Hepatocyte (in vitro differentiated cells): Measurements from ENCODE around the gene RHOA.

Experiments
- CTCF ChIP-seq: fragments of 200-600 bp; sonication (generic); IDR thresholded peaks from 2 replicates; pipeline ENCODE4 v1.5.1; 2016; ENCODE audit warnings: antibody characterized with exemption, mild to moderate bottlenecking; ENCODE audit not compliant: poor library complexity
- EZH2 ChIP-seq: fragments of 200-600 bp; sonication (generic); IDR thresholded peaks from 2 replicates; pipeline ENCODE4 v1.6.1; 2016; ENCODE audit warnings: antibody characterized with exemption, mild to moderate bottlenecking, borderline replicate concordance
- EZH2phosphoT487 ChIP-seq: fragments of 200-600 bp; sonication (generic); IDR thresholded peaks from one replicate; pipeline ENCODE4 v1.6.1; 2018; ENCODE audit warnings: antibody characterized with exemption, mild to moderate bottlenecking, low read depth, moderate library complexity; ENCODE audit not compliant: unreplicated experiment, severe bottlenecking

- TF ChIP-seq CTCF (no peak), EZH2 (no peak), EZH2phosphoT487 (no peak)
These were observed 49.2 kb upstream of the RHOA start for GRCh38 chr3:49460956-49461355.
